ENCODE results near the gene MTMR11.

The MTMR11 gene

GRCh38 chr1:149936992-149937705 is 470 bp upstream of the MTMR11 start:
- no peak for DNase-seq (ENCODE audit: low read depth)
- TF ChIP-seq, protein P1, sequence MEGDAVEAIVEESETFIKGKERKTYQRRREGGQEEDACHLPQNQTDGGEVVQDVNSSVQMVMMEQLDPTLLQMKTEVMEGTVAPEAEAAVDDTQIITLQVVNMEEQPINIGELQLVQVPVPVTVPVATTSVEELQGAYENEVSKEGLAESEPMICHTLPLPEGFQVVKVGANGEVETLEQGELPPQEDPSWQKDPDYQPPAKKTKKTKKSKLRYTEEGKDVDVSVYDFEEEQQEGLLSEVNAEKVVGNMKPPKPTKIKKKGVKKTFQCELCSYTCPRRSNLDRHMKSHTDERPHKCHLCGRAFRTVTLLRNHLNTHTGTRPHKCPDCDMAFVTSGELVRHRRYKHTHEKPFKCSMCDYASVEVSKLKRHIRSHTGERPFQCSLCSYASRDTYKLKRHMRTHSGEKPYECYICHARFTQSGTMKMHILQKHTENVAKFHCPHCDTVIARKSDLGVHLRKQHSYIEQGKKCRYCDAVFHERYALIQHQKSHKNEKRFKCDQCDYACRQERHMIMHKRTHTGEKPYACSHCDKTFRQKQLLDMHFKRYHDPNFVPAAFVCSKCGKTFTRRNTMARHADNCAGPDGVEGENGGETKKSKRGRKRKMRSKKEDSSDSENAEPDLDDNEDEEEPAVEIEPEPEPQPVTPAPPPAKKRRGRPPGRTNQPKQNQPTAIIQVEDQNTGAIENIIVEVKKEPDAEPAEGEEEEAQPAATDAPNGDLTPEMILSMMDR (IDR thresholded peaks at IDR 0.05; ENCODE audit: low read depth, low read length, missing control alignments) = no peak
- no peak overlapping the region for H3K4me3 ChIP-seq (ENCODE audit: low read depth, low read length)

GRCh38 chr1:149934356-149934755 is 2.3 kb downstream of the MTMR11 start:
- TF ChIP-seq, protein P1 (IDR thresholded peaks at IDR 0.05; ENCODE audit: low read depth, low read length, missing control alignments) = no peak
- no peak for DNase-seq (ENCODE audit: low read depth)
- no peak overlapping the region for H3K4me3 ChIP-seq (ENCODE audit: low read depth, low read length)

DNA sequence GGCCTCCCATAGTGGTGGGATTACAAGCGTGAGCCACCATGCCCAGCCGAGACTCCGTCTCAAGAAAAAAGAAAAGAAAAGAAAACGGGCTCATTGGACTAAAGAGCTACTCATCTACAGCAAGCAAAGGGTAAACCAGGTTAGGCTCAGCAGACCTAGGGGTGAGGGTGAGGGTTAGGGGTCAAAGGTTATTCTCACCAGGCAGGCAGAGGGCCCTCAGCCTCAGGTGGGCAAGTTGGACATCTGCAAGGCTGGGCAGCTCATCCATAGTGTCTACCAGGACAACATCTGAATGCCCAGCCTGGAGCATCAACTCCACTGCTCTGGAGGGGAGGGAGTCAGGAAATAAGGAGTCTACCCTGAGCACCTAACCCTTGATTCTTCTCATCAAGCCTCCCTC is 3.5 kb downstream of the MTMR11 start:
- no peak overlapping the region for H3K4me3 ChIP-seq (ENCODE audit: low read depth, low read length)
- TF ChIP-seq, protein P1 (IDR thresholded peaks at IDR 0.05; ENCODE audit: low read depth, low read length, missing control alignments) = no peak
- DNase-seq (ENCODE audit: low read depth) = no peak

GRCh38 chr1:149932474-149932873 is 4.2 kb downstream of the MTMR11 start:
- TF ChIP-seq, protein P1 (IDR thresholded peaks at IDR 0.05; ENCODE audit: low read depth, low read length, missing control alignments) = no peak
- H3K4me3 ChIP-seq (ENCODE audit: low read depth, low read length) = no peak overlapping the region
- DNase-seq (ENCODE audit: low read depth) = no peak

DNA sequence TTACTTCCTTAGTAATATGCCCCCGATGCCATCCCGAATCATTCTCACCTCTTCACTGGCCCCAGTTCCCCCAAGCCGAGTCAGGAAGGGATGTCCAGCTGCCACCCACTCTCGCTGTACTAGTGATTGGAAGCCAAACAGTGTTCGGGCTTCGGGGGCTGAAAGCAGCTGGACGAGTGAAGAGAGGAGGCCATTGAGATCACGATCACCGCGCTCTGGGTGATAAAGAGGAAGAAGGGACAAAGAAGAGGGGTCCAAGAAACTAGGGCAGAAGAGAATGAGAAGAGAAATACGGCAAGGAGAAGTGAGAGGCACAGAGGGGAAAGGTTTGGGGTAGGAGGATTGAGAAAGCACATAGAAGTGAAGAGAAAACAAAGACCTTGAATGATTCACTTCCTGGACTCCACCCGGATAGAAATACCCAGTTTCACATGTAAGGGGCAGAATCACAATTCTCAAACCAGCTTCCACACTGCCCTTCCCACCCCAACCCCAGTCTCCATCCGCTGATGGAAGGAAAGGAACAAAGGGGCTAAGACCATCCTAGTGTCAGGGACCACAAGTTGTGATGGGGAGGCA is 5.4 kb downstream of the MTMR11 start:
- TF ChIP-seq, protein P1 (IDR thresholded peaks at IDR 0.05; ENCODE audit: low read depth, low read length, missing control alignments) = no peak
- H3K4me3 ChIP-seq (ENCODE audit: low read depth, low read length) = no peak overlapping the region
- no peak for DNase-seq (ENCODE audit: low read depth)

GRCh38 chr1:149929856-149930255 is 6.8 kb downstream of the MTMR11 start:
- TF ChIP-seq, protein P1 (IDR thresholded peaks at IDR 0.05; ENCODE audit: low read depth, low read length, missing control alignments) = no peak
- no peak for DNase-seq (ENCODE audit: low read depth)
- no peak overlapping the region for H3K4me3 ChIP-seq (ENCODE audit: low read depth, low read length)

- no peak for DNase-seq (ENCODE audit: low read depth)
- TF ChIP-seq, protein P1 (IDR thresholded peaks at IDR 0.05; ENCODE audit: low read depth, low read length, missing control alignments) = no peak
- H3K4me3 ChIP-seq (ENCODE audit: low read depth, low read length) = peak overlapping the region; percentile 88
These were observed 8.3 kb downstream of the MTMR11 start for GRCh38 chr1:149928401-149928724.
